ENCODE data around the gene E4F1. TPM values are rescaled to one million over a fixed set of nuclear protein-coding genes. Genes with fewer than 3 reads are reported as not detected.

E4F1 gene
- total and polyA plus RNA-seq, 7 donors: 10.8 to 26.9 (median 19.4) TPM

DNA sequence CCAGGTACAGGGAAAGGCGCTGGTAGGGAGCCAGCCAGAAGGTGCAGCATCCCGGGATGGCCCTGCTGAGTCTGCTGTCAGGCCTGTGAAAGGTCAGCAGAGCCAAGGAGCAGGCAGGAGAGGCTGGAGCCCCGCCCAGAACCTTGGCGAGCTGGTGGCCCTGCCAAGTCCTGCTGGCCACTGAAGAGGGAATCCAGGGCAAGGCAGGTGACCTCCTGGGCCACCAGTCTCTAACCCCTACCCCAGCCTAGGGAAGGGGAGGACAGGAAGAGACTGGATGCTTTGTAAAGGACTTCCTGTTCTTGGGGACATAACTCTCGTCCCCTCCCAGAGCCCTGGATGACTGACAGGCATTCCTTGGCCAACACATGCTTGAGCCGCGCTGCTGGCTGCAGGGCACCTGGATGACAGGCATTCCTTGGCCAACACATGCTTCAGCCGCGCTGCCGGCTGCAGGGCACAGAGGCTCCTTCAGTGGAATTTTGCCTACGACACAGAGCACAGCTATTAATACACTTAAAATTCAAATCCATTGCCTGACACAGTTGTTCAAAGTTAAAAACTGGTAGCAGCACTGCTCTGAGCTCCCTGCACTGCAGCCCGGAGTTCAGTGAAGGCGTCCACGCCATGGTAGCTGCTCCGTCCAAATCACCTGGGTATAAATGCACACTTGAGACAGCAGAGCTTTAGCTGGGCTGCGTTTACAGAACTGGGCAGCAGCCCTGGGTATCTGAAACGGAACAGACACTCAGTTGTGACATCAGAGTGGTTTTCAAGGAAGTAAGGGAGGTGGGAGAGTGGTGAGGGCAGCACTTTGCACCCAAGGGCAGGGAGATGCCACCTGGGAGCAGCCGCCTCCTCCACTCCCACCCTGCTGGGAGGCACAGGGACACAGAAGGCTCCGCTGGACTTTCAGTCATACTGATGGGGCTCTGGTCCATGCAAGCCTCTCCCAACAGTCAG, 10.7 kb upstream of the E4F1 start:
- Histone ChIP-seq H3K9me3 (no peaks in the 10 kb centered on the region), H3K4me3 (peak overlapping the region in 1 of 4 donors; percentile 80), H3K4me1 (peaks cover 0 to 26% (median 24%) of the 10 kb centered on the region in 4 donors), H3K27ac (no peak overlapping the region), H3K36me3 (peaks cover 10 to 29% (median 21%) of the 10 kb centered on the region in 4 donors), H3K27me3 (no peaks in the 10 kb centered on the region)
- intact Hi-C loops (cut with DNase I): no loop called here
- no peak for DNase-seq
- 41 to 78% methylated on average over 19 of the region's 19 CpGs for WGBS, 2 donors
- TF ChIP-seq EP300 (IDR thresholded peaks at IDR 0.05) (no peak), POLR2AphosphoS5 (IDR thresholded peaks at IDR 0.05) (no peak), POLR2A (IDR thresholded peaks at IDR 0.05) (no peak)
- TF ChIP-seq, protein P1, sequence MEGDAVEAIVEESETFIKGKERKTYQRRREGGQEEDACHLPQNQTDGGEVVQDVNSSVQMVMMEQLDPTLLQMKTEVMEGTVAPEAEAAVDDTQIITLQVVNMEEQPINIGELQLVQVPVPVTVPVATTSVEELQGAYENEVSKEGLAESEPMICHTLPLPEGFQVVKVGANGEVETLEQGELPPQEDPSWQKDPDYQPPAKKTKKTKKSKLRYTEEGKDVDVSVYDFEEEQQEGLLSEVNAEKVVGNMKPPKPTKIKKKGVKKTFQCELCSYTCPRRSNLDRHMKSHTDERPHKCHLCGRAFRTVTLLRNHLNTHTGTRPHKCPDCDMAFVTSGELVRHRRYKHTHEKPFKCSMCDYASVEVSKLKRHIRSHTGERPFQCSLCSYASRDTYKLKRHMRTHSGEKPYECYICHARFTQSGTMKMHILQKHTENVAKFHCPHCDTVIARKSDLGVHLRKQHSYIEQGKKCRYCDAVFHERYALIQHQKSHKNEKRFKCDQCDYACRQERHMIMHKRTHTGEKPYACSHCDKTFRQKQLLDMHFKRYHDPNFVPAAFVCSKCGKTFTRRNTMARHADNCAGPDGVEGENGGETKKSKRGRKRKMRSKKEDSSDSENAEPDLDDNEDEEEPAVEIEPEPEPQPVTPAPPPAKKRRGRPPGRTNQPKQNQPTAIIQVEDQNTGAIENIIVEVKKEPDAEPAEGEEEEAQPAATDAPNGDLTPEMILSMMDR (IDR thresholded peaks at IDR 0.05): no peak

DNA sequence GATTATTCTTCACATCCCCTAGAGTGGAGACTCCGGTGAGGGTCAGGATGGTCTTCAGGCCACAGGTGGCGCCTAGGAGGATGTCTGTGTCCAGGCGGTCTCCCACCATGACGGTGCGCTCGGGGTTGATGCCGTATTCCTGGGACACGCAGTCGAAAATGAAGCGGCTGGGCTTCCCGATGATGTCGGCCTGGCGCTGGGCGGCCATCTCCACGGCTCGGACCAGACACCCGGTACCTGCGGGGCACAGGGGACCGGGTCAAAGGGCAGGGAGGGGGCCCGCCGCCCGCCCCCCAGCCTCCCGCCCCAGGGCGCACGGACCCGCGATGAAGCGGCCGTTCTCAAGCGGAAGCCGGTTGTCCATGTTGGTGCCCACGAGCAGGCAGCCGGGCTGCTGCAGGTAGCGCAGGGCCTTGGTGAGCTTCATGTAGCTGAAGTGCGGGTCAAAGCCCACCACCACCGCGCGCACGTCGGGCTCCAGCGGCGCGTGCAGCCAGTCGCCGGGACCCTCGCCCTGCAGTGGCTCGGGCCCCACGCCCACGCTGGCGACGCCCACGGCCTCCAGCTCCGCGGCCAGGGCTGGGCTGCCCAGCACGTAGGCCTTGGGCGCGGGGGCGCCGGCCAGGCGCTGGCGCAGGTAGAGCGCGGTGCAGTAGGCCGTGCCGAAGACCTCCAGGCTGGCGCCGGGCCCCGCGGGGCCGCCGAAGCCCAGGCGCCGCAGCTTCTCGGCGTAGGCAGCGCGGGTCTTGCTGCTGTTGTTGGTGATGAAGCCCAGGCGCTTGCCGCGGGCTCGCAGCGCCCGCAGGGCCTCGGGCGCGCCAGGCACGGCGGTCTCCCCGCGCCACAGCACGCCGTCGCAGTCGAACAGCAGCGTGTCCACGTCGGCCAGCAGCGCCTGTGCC, 9.3 kb upstream of the E4F1 start:
- DNase-seq: no peak
- TF ChIP-seq EP300 (IDR thresholded peaks at IDR 0.05) (no peak), POLR2AphosphoS5 (IDR thresholded peaks at IDR 0.05) (no peak), POLR2A (IDR thresholded peaks at IDR 0.05) (no peak)
- TF ChIP-seq, protein P1 (IDR thresholded peaks at IDR 0.05): no peak
- H3K36me3 ChIP-seq: peaks cover 0 to 15% (median 8%) of the 10 kb centered on the region in 4 donors
- intact Hi-C loops (cut with DNase I): no loop called here
- peak overlapping the region; percentile 49 to 92 (median 84) for H3K4me3 ChIP-seq
- no peaks in the 10 kb centered on the region for H3K9me3 ChIP-seq
- peak overlapping the region; percentile 88 to 93 (median 90) for H3K27ac ChIP-seq
- 1% methylated on average over 98 of the region's 98 CpGs for WGBS, 2 donors
- no peaks in the 10 kb centered on the region for H3K27me3 ChIP-seq
- H3K4me1 ChIP-seq: peaks cover 0 to 26% (median 24%) of the 10 kb centered on the region in 4 donors

- Histone ChIP-seq H3K27ac (peak within 1 kb of the TSS; percentile 88 to 93 (median 93)), H3K36me3 (peaks cover 0 to 9% (median 4%) of the 10 kb centered on the region in 4 donors), H3K4me3 (peak within 1 kb of the TSS; percentile 49 to 92 (median 84)), H3K27me3 (no peaks in the 10 kb centered on the region), H3K4me1 (peaks cover 0 to 26% (median 24%) of the 10 kb centered on the region in 4 donors), H3K9me3 (no peaks in the 10 kb centered on the region)
- TF ChIP-seq POLR2A (IDR thresholded peaks at IDR 0.05) (no peak), POLR2AphosphoS5 (IDR thresholded peaks at IDR 0.05) (no peak), EP300 (IDR thresholded peaks at IDR 0.05) (no peak)
- TF ChIP-seq, protein P1 (IDR thresholded peaks at IDR 0.05): no peak
- 1% methylated on average over 48 of the region's 48 CpGs for WGBS, 2 donors
- no peak for DNase-seq
- intact Hi-C loops (cut with DNase I): no loop called here
Measured at GRCh38 chr16:2214719-2214968, 8.7 kb upstream of the E4F1 start, which contains the start of gene PGP. Gene PGP (minus strand): TSS chr16:2214840. CDS start chr16:2214777, 63 bp downstream.

DNA sequence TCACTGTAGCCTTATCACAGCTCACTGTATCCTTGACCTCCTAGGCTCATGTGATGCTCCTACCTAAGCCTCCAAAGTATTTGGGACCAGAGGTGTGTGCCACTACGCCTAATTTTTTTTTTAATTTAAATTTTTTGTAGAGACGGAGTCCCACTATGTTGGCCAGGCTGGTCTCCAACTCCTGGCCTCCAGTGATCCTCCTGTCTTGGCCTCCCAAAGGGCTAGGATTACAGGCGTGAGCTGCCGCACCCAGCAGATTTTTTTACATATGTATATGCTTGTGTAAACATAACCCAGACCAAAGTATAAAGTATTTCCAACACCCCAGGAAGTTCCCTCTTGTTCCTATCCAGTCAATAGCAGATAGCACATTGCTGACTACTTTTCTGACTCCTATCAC, 7.1 kb upstream of the E4F1 start:
- Histone ChIP-seq H3K4me1 (peaks cover 0 to 26% (median 24%) of the 10 kb centered on the region in 4 donors), H3K27me3 (no peaks in the 10 kb centered on the region), H3K4me3 (no peak overlapping the region), H3K36me3 (peaks cover 0 to 4% (median 2%) of the 10 kb centered on the region in 4 donors), H3K9me3 (no peaks in the 10 kb centered on the region), H3K27ac (peak overlapping the region in 1 of 4 donors; percentile 93)
- 76 to 93% methylated on average over 4 of the region's 4 CpGs for WGBS, 2 donors
- DNase-seq: no peak
- TF ChIP-seq EP300 (IDR thresholded peaks at IDR 0.05): no peak
- TF ChIP-seq POLR2AphosphoS5 (IDR thresholded peaks at IDR 0.05): no peak
- TF ChIP-seq, protein P1 (IDR thresholded peaks at IDR 0.05): no peak
- TF ChIP-seq POLR2A (IDR thresholded peaks at IDR 0.05): no peak
- intact Hi-C loops (cut with DNase I): no loop called here
